Effector memory CD8-positive, alpha-beta T cell (primary cell): ENCODE data around the gene THSD8.

Source experiments
- ATAC-seq: fragments of 150-1000 bp; cut with Tn5 transposase; replicated peaks from 2 replicates; pipeline ENCODE4 v1.10.0; 2021; ENCODE audit warnings: mild to moderate bottlenecking, moderate library complexity
- DNase-seq, 3 experiments: peaks; one replicate each; pipeline ENCODE4 v3.0.0; 2021
- H3K27ac Mint-ChIP-seq, 2 donors: one replicate each; pipeline ENCODE4 v1.8.0; 2022; ENCODE audit warnings: mild to moderate bottlenecking in 2 of 2, mixed read lengths in 2 of 2, moderate library complexity in 2 of 2
- H3K27me3 Mint-ChIP-seq, 2 donors: one replicate each; pipeline ENCODE4 v1.8.0; 2022; ENCODE audit warnings: mixed read lengths in 2 of 2
- H3K36me3 Mint-ChIP-seq: one replicate; pipeline ENCODE4 v1.8.0; 2022; ENCODE audit warnings: mild to moderate bottlenecking, moderate library complexity, mixed read lengths; ENCODE audit not compliant: insufficient read depth
- H3K4me1 Mint-ChIP-seq, 2 donors: one replicate each; pipeline ENCODE4 v1.8.0; 2022; ENCODE audit warnings: low read depth in 2 of 2, mixed read lengths in 2 of 2
- H3K4me3 Mint-ChIP-seq, 2 donors: one replicate each; pipeline ENCODE4 v1.8.0; 2022; ENCODE audit warnings: mild to moderate bottlenecking in 2 of 2, mixed read lengths in 2 of 2, moderate library complexity in 2 of 2
- H3K9me3 Mint-ChIP-seq, 2 donors: one replicate each; pipeline ENCODE4 v1.8.0; 2022; ENCODE audit warnings: mixed read lengths in 2 of 2
- total RNA-seq, 9 experiments: gene quantifications; one replicate each; lab custom pipeline; 2026; lab: John Stamatoyannopoulos, UW

The THSD8 gene
- total RNA-seq: 0 to 0.50 (median 0.03) reads per million in 9 experiments

DNA sequence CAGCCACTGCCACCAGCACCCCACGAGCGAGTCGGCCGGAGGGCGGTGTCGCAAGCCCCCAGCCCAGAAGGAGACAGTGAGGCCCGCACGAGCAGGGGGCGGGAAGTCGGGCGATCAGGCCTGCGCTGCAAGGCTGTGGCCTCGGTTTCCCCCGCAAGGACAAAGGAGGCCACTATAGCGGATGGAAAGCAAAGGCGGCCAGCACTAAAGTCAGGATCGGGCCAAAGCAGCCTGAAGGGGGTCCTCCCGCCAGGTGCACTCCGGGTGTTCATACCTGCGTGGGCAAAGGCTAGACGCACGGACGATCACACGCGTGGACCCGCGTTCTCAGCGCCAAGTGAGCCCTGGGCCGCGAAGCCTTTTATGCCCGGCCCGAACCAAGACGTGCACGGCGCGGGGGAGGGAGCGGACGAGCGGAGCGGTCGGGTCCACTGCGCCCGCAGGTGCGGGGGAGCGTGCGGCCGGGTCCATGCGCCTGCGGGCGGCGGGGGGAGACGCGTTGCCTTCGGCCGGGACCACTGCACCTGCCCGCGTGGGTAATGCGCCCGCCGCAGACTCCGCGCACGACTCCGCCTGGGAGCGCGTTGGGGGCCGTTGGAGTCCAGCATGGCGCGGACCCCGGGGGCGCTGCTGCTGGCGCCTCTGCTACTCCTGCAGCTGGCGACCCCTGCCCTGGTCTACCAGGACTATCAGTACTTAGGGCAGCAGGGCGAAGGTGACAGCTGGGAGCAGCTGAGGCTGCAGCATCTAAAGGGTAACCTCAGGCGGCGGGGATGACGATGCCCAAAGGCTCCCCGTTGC is at the start of gene THSD8, which contains the start of gene PRDX2:
TSS of gene THSD8 (plus strand) at position 604 of the 801 bp plus-strand sequence. CDS start at position 607, 3 bp downstream.
TSS of gene PRDX2 (minus strand) at position 335 of the 801 bp plus-strand sequence. CDS start 539 bp downstream, outside the sequence.
- Mint-ChIP-seq H3K27ac (peak within 1 kb of the TSS; percentile 54 to 75), H3K9me3 (no peaks in the 10 kb centered on the region), H3K4me1 (peaks cover 22 to 26% of the 10 kb centered on the region in 2 donors), H3K4me3 (peak within 1 kb of the TSS; percentile 83 to 85), H3K27me3 (no peaks in the 10 kb centered on the region), H3K36me3 (peaks cover 40% of the 10 kb centered on the region)
- peak; percentile 67 for ATAC-seq
- peak; percentile 52 to 60 (median 58) for DNase-seq

DNA sequence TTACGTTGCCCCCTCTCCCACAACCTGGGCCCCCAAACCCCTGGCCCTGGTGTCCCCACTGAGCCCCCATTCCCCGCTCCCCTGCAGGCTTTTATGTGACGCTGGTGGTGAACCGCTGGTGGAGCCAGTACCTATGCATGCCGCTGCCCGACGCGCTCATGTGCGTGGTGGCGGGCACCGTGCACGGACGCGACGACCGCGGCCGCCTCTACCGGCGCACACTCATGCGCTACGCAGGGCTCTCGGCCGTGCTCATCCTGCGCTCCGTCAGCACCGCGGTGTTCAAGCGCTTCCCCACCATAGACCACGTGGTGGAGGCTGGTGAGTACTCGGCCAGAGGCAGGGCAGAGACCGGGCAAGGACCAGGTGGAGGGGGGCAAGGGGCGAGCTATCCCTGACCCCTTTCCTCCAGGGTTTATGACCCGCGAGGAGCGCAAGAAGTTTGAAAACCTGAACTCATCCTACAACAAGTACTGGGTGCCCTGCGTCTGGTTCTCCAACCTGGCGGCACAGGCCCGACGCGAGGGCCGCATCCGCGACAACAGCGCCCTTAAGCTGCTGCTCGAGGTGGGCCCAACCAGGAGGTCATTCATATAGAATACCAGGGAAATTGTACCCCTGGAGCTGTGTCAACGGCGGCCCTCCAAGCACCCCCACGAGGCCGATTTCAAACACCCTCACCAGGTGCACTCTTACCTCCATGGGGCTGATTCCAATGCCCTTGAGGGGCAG is 47.2 kb upstream of the THSD8 start:
- Mint-ChIP-seq H3K4me1 (peaks cover 3% of the 10 kb centered on the region in 2 donors), H3K9me3 (no peaks in the 10 kb centered on the region), H3K4me3 (no peak overlapping the region), H3K27ac (no peak overlapping the region), H3K27me3 (peaks cover 39 to 76% of the 10 kb centered on the region in 2 donors), H3K36me3 (peaks cover 2% of the 10 kb centered on the region)
- ATAC-seq (no peak), DNase-seq (no peak)

DNA sequence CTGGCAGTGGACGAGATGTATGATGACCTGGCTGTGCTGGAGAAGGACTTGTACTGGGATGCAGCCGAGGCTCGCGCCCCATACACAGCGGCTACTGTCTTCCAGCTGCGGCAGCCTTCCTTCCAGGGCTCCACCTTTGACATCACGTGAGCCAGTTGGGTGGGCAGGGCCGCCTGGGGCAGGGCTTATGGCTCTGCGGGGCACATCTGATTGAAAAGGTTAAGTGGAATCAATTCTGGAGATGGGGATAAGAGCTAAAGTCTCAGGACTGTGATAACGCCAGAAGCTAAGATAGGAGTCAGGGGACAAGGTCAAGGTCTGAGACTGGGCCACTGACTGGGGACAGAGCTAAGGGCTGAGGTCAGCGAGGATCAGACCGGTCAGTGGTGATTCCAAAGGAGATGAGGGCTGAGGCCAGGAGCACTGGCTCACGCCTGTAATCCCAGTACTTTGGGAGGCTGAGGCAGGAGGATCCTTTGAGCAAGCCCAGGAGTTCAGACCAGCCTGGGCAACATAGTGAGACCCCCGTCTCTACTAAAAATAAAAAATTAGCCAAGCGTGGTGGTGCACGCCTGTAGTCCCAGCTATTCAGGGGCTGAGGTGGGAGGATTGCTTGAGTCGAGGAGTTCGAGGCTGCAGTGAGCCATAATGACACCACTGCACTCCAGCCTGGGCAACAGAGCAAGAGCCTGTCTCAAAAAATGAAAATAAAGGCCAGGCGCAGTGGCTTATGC is 45.6 kb upstream of the THSD8 start:
- Mint-ChIP-seq H3K4me1 (peaks cover 3 to 4% of the 10 kb centered on the region in 2 donors), H3K4me3 (peak overlapping the region in 1 of 2 donors; percentile 57), H3K36me3 (peaks cover 2% of the 10 kb centered on the region), H3K9me3 (no peaks in the 10 kb centered on the region), H3K27me3 (peaks cover 26 to 59% of the 10 kb centered on the region in 2 donors), H3K27ac (no peak overlapping the region)
- DNase-seq: no peak
- no peak for ATAC-seq

DNA sequence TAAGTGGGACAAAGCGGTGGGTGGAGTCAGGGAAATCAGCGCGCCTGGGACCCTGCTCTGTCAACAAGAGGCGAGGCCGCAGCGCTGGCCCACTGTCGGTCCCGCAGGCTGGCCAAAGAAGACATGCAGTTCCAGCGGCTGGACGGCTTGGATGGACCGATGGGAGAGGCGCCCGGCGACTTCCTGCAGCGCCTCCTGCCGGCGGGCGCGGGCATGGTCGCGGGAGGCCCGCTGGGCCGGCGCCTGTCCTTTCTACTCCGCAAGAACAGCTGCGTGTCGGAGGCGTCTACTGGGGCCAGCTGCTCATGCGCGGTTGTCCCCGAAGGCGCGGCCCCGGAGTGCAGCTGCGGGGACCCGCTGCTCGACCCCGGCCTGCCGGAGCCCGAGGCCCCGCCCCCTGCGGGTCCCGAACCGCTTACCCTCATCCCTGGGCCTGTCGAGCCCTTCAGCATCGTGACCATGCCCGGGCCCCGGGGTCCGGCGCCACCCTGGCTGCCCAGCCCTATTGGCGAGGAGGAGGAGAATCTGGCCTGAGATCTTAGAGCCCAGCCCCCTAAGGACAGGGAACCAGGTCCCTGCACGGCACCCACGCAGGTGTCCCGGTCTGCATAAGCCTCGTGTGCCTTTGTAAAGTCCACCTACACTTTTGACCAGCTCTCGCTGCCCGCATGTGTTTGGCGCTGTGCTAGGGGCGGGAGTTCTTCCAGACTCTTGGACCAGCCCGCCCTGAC is 44.2 kb upstream of the THSD8 start:
- DNase-seq (peak; percentile 58 to 66 (median 58)), ATAC-seq (peak; percentile 84)
- peaks cover 19 to 46% of the 10 kb centered on the region in 2 donors for H3K27me3 Mint-ChIP-seq
- H3K9me3 Mint-ChIP-seq: no peaks in the 10 kb centered on the region
- H3K27ac Mint-ChIP-seq: no peak overlapping the region
- H3K36me3 Mint-ChIP-seq: peaks cover 2% of the 10 kb centered on the region
- H3K4me1 Mint-ChIP-seq: peaks cover 3 to 4% of the 10 kb centered on the region in 2 donors
- peak overlapping the region in 1 of 2 donors; percentile 4 for H3K4me3 Mint-ChIP-seq

DNA sequence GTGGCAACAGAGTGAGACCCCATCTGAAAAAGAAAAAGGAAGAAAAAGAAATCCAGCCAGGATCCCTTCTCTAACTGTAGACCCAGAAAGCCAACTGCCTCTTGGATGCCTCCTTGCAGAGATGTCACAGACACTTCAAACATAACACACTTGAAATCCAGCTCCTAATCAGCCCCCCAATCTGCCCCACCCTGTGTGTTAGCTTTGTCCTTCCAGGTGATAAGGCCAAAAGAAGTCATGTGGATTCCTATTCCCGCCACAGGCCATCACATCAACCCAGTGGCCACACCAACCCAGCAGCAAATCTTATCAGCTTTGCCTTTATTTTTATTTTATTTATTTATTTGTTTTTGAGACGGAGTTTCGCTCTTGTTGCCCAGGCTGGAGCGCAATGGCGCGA is 42.2 kb upstream of the THSD8 start:
- H3K4me1 Mint-ChIP-seq: peaks cover 3 to 4% of the 10 kb centered on the region in 2 donors
- no peak overlapping the region for H3K4me3 Mint-ChIP-seq
- no peak overlapping the region for H3K27ac Mint-ChIP-seq
- peaks cover 2% of the 10 kb centered on the region for H3K36me3 Mint-ChIP-seq
- DNase-seq: no peak
- ATAC-seq: no peak
- no peaks in the 10 kb centered on the region for H3K9me3 Mint-ChIP-seq
- H3K27me3 Mint-ChIP-seq: peaks cover 13 to 29% of the 10 kb centered on the region in 2 donors

DNA sequence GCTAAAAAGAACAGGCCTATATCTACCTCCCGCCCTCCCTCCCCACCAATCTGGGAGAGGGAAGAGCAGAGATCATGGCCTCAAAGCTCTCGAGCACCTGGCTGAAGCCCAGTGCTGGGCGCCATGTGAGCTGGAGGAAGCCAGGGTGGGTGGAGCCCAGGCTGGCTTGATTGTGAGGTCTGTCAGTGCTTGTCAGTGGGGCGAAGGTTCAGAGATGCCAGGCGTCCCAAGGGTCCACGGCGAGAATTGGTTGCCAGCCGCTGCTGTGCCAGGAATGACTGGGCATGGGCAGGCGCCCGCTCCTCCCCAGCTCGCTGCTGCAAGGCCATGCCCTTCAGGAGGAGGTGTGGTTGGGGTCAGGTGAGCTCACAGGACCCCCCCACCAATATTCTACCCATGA is 38.8 kb upstream of the THSD8 start:
- Mint-ChIP-seq H3K4me1 (peaks cover 6 to 8% of the 10 kb centered on the region in 2 donors), H3K36me3 (no peaks in the 10 kb centered on the region), H3K27ac (no peak overlapping the region), H3K27me3 (peaks cover 6 to 9% of the 10 kb centered on the region in 2 donors), H3K4me3 (no peak overlapping the region), H3K9me3 (no peaks in the 10 kb centered on the region)
- ATAC-seq: no peak
- no peak for DNase-seq

DNA sequence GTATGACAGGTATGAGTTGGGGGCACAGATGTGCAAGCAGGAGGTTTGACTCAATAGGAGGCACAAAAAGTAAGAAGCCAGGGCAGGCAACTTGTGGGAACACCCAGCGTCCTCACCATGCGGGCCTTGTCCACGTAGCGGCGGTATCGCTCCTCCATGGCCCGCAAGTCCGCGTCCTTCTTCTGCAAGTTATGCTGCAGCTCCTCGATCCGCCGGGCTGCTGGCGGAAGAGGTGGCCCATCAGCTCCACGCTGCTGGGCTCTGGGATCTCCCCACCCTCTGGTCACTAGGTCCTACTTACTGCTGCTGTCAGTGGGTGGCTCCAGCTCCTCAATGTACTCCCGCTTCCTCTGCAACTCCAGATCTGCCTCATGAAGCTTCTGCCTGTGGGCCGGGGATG is 37.2 kb upstream of the THSD8 start:
- Mint-ChIP-seq H3K27ac (no peak overlapping the region), H3K27me3 (no peaks in the 10 kb centered on the region), H3K4me3 (no peak overlapping the region), H3K36me3 (peaks cover 4% of the 10 kb centered on the region), H3K4me1 (peaks cover 8 to 9% of the 10 kb centered on the region in 2 donors), H3K9me3 (no peaks in the 10 kb centered on the region)
- DNase-seq: no peak
- no peak for ATAC-seq

DNA sequence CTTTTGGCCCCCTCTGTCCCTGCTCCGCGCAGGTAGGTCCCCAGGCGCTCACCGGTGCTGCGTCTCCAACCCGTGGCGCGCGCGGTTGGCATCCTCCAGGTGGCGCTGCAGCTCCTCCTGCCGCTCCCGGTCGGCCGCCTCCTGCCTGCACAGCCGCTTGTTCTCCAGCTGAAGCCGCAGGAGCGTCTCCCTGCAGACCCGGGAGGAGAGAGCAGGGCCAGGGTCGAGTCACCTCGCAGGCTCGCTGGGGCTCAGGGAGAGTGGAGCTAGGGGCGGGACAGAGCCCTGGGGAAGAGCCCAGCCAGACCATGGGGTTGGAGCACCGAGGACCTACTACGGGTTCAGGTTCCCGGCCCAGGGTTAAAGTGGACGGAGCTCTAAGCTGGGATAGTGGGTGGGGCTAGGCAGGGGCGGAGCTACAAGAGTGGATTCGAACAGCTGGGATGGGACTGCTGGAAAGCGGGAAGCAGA is 35.8 kb upstream of the THSD8 start:
- no peak overlapping the region for H3K27ac Mint-ChIP-seq
- peaks cover 4 to 6% of the 10 kb centered on the region in 2 donors for H3K4me1 Mint-ChIP-seq
- ATAC-seq (peak; percentile 76), DNase-seq (peak; percentile 79 to 85 (median 85))
- no peaks in the 10 kb centered on the region for H3K27me3 Mint-ChIP-seq
- H3K9me3 Mint-ChIP-seq: no peaks in the 10 kb centered on the region
- H3K36me3 Mint-ChIP-seq: peaks cover 4% of the 10 kb centered on the region
- peak overlapping the region; percentile 18 to 27 for H3K4me3 Mint-ChIP-seq

DNA sequence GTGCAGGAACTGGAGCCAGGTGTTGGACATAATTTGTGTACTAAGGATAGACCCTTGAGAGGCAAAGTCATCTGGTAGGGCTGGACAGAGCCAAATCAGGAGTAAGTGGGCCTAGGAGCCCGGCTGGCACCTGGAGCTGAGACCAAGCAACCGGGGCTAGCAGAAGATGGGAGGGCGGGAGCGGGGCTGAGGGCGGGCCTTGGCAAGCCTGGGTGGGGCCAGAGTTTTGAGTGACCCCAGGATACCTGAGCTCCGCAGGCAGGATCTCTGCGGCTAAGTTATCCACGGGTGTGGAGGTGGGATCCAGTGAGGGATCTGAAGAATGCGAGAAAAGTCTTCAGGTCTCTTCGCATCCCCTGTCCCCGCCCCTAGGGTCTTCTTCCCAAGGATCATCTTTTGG is 34.7 kb upstream of the THSD8 start:
- Mint-ChIP-seq H3K27me3 (no peaks in the 10 kb centered on the region), H3K4me3 (no peak overlapping the region), H3K36me3 (peaks cover 4% of the 10 kb centered on the region), H3K9me3 (no peaks in the 10 kb centered on the region), H3K27ac (no peak overlapping the region), H3K4me1 (peaks cover 4 to 6% of the 10 kb centered on the region in 2 donors)
- ATAC-seq (no peak), DNase-seq (no peak)

DNA sequence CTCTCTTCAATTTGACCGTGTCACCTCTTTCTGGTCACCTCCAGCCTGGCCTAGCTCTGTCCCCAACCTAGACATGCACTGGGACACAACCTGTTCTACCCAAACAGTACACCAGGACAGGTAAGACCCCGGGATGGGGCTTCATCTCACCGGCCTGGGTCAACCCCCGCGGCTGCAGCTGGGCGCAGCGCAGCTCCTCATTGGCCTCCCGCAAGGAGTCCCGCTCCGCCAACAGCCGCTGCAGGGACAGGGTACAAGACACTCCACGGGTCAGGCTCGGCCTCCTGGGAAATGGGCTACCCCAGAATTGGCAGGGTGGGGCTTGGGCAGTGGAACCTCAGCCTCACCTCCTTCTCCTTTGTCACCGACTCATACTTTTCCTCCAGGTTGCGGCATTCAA is 34.2 kb upstream of the THSD8 start:
- DNase-seq (no peak), ATAC-seq (no peak)
- H3K36me3 Mint-ChIP-seq: peaks cover 4% of the 10 kb centered on the region
- no peak overlapping the region for H3K4me3 Mint-ChIP-seq
- no peaks in the 10 kb centered on the region for H3K9me3 Mint-ChIP-seq
- peaks cover 4 to 6% of the 10 kb centered on the region in 2 donors for H3K4me1 Mint-ChIP-seq
- no peak overlapping the region for H3K27ac Mint-ChIP-seq
- no peaks in the 10 kb centered on the region for H3K27me3 Mint-ChIP-seq

DNA sequence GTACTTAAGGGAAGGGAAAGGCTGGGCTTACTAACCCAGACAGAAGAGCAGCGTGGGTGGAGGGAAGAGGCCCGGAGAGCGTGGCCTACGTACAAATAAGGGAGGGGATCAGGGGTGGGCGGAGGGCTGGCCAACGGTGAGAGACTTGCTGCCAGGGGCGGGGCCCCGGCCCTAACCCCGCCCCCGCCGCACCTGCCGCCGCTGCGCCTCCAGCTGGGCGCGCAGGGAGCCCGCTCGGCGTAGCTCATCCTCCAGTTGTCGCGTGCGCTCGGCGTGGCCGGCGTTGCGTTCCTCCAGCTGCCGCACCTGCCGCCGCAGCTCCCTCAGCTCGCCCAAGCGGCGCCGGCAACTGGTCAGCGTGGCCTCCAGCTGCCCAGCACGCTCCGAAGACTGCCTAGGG is 32.2 kb upstream of the THSD8 start:
- H3K4me1 Mint-ChIP-seq: peaks cover 7 to 9% of the 10 kb centered on the region in 2 donors
- H3K4me3 Mint-ChIP-seq: peak overlapping the region; percentile 3 to 52
- H3K27me3 Mint-ChIP-seq: no peaks in the 10 kb centered on the region
- DNase-seq (peak in 2 of 3 experiments; percentile 27 to 36), ATAC-seq (peak; percentile 87)
- peaks cover 4% of the 10 kb centered on the region for H3K36me3 Mint-ChIP-seq
- H3K9me3 Mint-ChIP-seq: no peaks in the 10 kb centered on the region
- no peak overlapping the region for H3K27ac Mint-ChIP-seq

DNA sequence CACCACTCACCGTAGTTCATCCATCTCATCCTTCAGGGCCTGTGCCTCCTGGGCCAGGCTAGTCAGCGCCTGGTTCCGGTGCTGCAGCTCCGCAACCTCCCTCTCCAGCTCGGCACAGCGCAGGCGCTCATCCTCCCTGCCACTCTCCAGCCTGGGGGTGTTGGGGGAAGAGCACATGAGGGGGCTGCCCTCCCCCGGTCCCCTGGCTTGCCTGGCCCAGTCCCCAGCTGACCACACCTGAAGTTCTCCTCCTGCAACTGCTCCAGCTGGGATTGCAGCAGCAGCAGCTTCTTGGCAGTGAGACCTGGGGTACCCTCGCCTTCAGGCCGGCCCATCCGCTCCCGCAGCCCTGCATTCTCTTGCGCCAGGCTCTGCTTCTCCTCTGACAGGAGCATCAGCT is 30.9 kb upstream of the THSD8 start:
- DNase-seq: no peak
- H3K27me3 Mint-ChIP-seq: no peaks in the 10 kb centered on the region
- H3K4me1 Mint-ChIP-seq: peaks cover 7 to 8% of the 10 kb centered on the region in 2 donors
- H3K36me3 Mint-ChIP-seq: peaks cover 4% of the 10 kb centered on the region
- H3K27ac Mint-ChIP-seq: no peak overlapping the region
- no peaks in the 10 kb centered on the region for H3K9me3 Mint-ChIP-seq
- no peak overlapping the region for H3K4me3 Mint-ChIP-seq
- ATAC-seq: no peak
